Measurements from ENCODE around the gene SOD3. TPM values are rescaled to one million over a fixed set of nuclear protein-coding genes. Genes with fewer than 3 reads are reported as not detected.

SOD3 gene
- total and polyA plus RNA-seq, 2 of the 8 experiments (the other 6 are each of a cell fraction or from before 2014, with no cell fraction given): 4.9 TPM

DNA sequence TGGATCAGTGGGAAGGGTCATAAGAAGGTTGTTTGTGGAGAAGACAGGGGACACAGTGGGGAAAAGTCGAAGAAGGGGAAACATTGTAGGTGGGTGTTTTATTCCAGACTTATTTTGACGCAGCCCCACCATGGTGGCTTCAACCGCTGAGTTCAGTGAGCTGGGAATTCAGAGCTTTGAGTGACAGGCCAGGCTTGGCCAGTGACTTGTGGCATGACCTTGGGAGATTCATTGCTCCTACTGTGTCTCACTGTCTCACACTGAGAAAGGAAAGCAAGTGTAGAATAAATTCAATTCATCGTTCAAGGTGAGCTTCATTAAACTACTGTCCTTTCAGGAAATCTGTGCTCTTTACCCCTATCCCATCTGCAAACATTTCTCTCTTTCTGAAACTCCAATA, 47.4 kb upstream of the SOD3 start:
- Histone ChIP-seq H3K79me2 (ENCODE audit: control insufficient read depth in 1 of 2, insufficient read depth in 2 of 2, low read length in 2 of 2) (no peaks in the 10 kb centered on the region), H3K79me1 (ENCODE audit: low read depth, low read length) (no peaks in the 10 kb centered on the region), H4K91ac (replicated peaks; ENCODE audit: insufficient read length, low read length) (no peak overlapping the region), H2BK15ac (ENCODE audit: low read length) (no peak overlapping the region), H3K27ac (ENCODE audit: low read depth, low read length) (no peak overlapping the region), H3K14ac (ENCODE audit: insufficient read length) (no peak overlapping the region), H2BK20ac (ENCODE audit: low read length) (no peak overlapping the region), H2AK5ac (ENCODE audit: low read depth, low read length) (no peak overlapping the region), H4K20me1 (replicated peaks in 1 of 2; ENCODE audit: control insufficient read depth in 1 of 2, insufficient read depth in 2 of 2, low read length in 2 of 2) (no peaks in the 10 kb centered on the region), H3K9me3 (ENCODE audit: insufficient read depth in 2 of 2, low read depth in 1 of 2, low read length in 1 of 2) (no peaks in the 10 kb centered on the region), H4K5ac (ENCODE audit: insufficient read length, low read depth, low read length) (no peak overlapping the region), H3K4me2 (ENCODE audit: insufficient read depth in 1 of 2, low read depth in 2 of 2, low read length in 2 of 2) (no peak overlapping the region), H3K18ac (ENCODE audit: extremely low read depth, low read length) (no peak overlapping the region), H3K56ac (replicated peaks; ENCODE audit: insufficient read length, low read depth, low read length) (no peak overlapping the region), H3K4me3 (ENCODE audit: extremely low read depth in 1 of 4, insufficient read depth in 2 of 4, low read depth in 3 of 4, low read length in 4 of 4) (no peak overlapping the region), H4K8ac (ENCODE audit: extremely low read depth, insufficient read depth, low read length) (no peak overlapping the region), H2AFZ (ENCODE audit: low read length) (no peak overlapping the region), H2BK120ac (replicated peaks; ENCODE audit: low read depth, low read length) (no peak overlapping the region), H2BK5ac (ENCODE audit: low read depth, low read length) (no peak overlapping the region), H3K36me3 (ENCODE audit: control insufficient read depth in 2 of 4, insufficient read depth in 4 of 4, low read length in 3 of 4) (no peaks in the 10 kb centered on the region), H3K27me3 (replicated peaks in 1 of 4; ENCODE audit: control insufficient read depth in 3 of 4, extremely low read depth in 1 of 4, insufficient read depth in 3 of 4, low read length in 3 of 4) (no peaks in the 10 kb centered on the region), H3K23ac (ENCODE audit: insufficient read length) (no peak overlapping the region), H3K23me2 (ENCODE audit: low read depth, low read length) (no peaks in the 10 kb centered on the region), H3K4ac (replicated peaks; ENCODE audit: insufficient read length, low read depth, low read length) (no peak overlapping the region), H3K4me1 (replicated peaks in 1 of 4; ENCODE audit: control insufficient read depth in 3 of 4, insufficient read depth in 4 of 4, low read length in 3 of 4) (peaks cover 0 to 4% (median 0%) of the 10 kb centered on the region in 4 experiments; a peak in 2 of 7 replicates), H3K9ac (replicated peaks in 1 of 4; ENCODE audit: extremely low read depth in 1 of 4, low read depth in 3 of 4, low read length in 3 of 4) (no peak overlapping the region), H2BK12ac (ENCODE audit: low read depth, low read length) (no peak overlapping the region)
- FAIRE-seq: no peak
- 91% methylated on average over 4 of the region's 4 CpGs; no CpG with 5 or more reads in 1 of the 2 experiments for WGBS, 2 experiments (ENCODE audit: extremely low coverage in 1 of 2, insufficient coverage in 1 of 2, insufficient read length in 1 of 2, insufficient replicate concordance in 2 of 2, low coverage in 1 of 2, low lambda C conversion rate in 2 of 2, missing lambda C conversion rate in 1 of 2)
- CTCF ChIA-PET (ENCODE audit: partially characterized antibody): interaction anchor here (1.1 kb wide), 1 partner anchor 46 kb away, joined by 3 read pairs; no protein-coding TSS in a partner anchor
- DNase-seq (ENCODE audit: low read depth in 1 of 2, low spot score in 2 of 2): no peak
- POLR2A ChIA-PET (ENCODE audit: partially characterized antibody): no interaction called here
- no peak for TF ChIP-seq EP300 (IDR thresholded peaks at IDR 0.05; ENCODE audit: borderline replicate concordance in 1 of 2, low read depth in 2 of 2, low read length in 2 of 2)
